ENCODE results near the gene TMEM138. TPM values are rescaled to one million over a fixed set of nuclear protein-coding genes. Genes with fewer than 3 reads are reported as not detected.

The TMEM138 gene
- total and polyA plus RNA-seq, 2 of the 13 experiments (the other 11 are each of a cell fraction or from before 2014, with no cell fraction given) = 43.5 to 61.0 TPM

DNA sequence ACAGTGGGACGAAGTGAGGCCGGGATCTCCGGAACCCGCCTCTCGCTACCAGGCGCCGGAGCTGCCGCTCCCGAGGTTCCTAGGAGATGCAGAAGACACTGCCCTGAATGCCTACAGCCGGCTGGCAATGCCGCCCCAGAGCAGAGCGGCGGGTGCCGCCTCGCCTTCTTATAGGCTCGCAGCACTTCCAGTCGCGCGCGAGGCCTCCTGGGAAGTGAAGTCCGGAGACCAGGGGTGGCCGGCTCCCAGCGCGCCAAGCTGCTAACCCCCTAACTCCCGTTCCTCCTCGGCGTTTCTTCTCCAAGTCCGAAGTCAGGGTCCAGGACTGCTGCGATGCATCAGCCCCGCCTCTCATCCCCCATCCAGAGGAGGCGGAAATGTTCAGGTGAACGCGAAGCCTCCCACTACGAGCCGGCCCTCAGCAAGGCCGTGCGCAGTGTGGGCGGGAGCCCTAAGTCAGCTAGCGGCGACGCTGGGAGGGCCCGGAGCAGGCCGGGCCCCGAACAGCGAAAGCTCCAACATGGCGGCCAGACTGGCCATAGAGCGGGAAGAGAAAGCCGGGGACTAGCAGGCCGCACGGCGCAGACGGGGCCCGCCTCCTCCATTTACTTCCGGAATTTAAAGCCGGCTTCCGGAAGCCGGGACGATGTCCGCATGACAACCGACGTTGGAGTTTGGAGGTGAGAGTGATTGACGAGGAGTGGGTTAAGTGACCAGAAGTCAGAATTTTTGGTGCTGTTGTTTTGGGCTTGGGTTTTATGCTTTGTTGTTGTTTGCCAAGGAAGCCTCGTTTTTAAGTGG is at the start of gene TMEM138, which contains the start of gene CYB561A3 (continued):
- TF ChIP-seq THAP11 (CRISPR knock-in tag; IDR thresholded peaks at IDR 0.05) (peak; percentile 97), ZNF335 (CRISPR knock-in tag; IDR thresholded peaks at IDR 0.05) (peak; percentile 74; the same call in 1 of the 2 replicates), CAMTA2 (CRISPR knock-in tag; IDR thresholded peaks at IDR 0.05; ENCODE audit: borderline replicate concordance) (peak; percentile 95), KDM5B (CRISPR knock-in tag; IDR thresholded peaks at IDR 0.05; ENCODE audit: borderline replicate concordance) (peak; percentile 94), ZNF572 (CRISPR knock-in tag; IDR thresholded peaks at IDR 0.05) (peak; percentile 46; the same call in 1 of the 2 replicates), ZNF562 (CRISPR knock-in tag; IDR thresholded peaks at IDR 0.05; ENCODE audit: borderline replicate concordance) (no peak), ZNF558 (CRISPR knock-in tag; IDR thresholded peaks at IDR 0.05; ENCODE audit: borderline replicate concordance) (0 out of 2 replicates have a peak, but pooled peaks have one; percentile 76), ELF1 (CRISPR knock-in tag; IDR thresholded peaks at IDR 0.05) (peak; percentile 84), POLR2AphosphoS2 (IDR thresholded peaks at IDR 0.05; ENCODE audit: low read depth, low read length) (no peak), ZNF674 (CRISPR knock-in tag; IDR thresholded peaks at IDR 0.05; ENCODE audit: low read depth) (no peak), HNRNPLL (IDR thresholded peaks at IDR 0.05; ENCODE audit: low read depth, low read length, poor library complexity, severe bottlenecking) (peak; percentile 84)
- TF ChIP-seq, protein P1, sequence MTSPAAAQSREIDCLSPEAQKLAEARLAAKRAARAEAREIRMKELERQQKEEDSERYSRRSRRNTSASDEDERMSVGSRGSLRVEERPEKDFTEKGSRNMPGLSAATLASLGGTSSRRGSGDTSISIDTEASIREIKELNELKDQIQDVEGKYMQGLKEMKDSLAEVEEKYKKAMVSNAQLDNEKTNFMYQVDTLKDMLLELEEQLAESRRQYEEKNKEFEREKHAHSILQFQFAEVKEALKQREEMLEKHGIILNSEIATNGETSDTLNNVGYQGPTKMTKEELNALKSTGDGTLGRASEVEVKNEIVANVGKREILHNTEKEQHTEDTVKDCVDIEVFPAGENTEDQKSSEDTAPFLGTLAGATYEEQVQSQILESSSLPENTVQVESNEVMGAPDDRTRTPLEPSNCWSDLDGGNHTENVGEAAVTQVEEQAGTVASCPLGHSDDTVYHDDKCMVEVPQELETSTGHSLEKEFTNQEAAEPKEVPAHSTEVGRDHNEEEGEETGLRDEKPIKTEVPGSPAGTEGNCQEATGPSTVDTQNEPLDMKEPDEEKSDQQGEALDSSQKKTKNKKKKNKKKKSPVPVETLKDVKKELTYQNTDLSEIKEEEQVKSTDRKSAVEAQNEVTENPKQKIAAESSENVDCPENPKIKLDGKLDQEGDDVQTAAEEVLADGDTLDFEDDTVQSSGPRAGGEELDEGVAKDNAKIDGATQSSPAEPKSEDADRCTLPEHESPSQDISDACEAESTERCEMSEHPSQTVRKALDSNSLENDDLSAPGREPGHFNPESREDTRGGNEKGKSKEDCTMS (CRISPR knock-in tag; conservative IDR thresholded peaks at IDR 0.05) = no peak
- TF ChIP-seq, protein P2, sequence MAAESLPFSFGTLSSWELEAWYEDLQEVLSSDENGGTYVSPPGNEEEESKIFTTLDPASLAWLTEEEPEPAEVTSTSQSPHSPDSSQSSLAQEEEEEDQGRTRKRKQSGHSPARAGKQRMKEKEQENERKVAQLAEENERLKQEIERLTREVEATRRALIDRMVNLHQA (CRISPR knock-in tag; IDR thresholded peaks at IDR 0.05) = no peak
- TF ChIP-seq, protein P3, sequence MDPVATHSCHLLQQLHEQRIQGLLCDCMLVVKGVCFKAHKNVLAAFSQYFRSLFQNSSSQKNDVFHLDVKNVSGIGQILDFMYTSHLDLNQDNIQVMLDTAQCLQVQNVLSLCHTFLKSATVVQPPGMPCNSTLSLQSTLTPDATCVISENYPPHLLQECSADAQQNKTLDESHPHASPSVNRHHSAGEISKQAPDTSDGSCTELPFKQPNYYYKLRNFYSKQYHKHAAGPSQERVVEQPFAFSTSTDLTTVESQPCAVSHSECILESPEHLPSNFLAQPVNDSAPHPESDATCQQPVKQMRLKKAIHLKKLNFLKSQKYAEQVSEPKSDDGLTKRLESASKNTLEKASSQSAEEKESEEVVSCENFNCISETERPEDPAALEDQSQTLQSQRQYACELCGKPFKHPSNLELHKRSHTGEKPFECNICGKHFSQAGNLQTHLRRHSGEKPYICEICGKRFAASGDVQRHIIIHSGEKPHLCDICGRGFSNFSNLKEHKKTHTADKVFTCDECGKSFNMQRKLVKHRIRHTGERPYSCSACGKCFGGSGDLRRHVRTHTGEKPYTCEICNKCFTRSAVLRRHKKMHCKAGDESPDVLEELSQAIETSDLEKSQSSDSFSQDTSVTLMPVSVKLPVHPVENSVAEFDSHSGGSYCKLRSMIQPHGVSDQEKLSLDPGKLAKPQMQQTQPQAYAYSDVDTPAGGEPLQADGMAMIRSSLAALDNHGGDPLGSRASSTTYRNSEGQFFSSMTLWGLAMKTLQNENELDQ (CRISPR knock-in tag; IDR thresholded peaks at IDR 0.05; ENCODE audit: borderline replicate concordance) = no peak
- TF ChIP-seq, protein P4, sequence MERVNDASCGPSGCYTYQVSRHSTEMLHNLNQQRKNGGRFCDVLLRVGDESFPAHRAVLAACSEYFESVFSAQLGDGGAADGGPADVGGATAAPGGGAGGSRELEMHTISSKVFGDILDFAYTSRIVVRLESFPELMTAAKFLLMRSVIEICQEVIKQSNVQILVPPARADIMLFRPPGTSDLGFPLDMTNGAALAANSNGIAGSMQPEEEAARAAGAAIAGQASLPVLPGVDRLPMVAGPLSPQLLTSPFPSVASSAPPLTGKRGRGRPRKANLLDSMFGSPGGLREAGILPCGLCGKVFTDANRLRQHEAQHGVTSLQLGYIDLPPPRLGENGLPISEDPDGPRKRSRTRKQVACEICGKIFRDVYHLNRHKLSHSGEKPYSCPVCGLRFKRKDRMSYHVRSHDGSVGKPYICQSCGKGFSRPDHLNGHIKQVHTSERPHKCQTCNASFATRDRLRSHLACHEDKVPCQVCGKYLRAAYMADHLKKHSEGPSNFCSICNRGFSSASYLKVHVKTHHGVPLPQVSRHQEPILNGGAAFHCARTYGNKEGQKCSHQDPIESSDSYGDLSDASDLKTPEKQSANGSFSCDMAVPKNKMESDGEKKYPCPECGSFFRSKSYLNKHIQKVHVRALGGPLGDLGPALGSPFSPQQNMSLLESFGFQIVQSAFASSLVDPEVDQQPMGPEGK (CRISPR knock-in tag; IDR thresholded peaks at IDR 0.05) = no peak
